SK-N-SH treated with all-trans-retinoic acid at 6 μM for 48 hours (cell line): ENCODE results near the gene DDHD1.

Source experiments
- ATAC-seq: fragments of 200-7000 bp; cut with Tn5 transposase; 3 replicates; pipeline ENCODE4 v1.9.1; 2020; ENCODE audit warnings: mild to moderate bottlenecking, moderate library complexity
- ARNTL ChIP-seq: fragments of 450-650 bp; formaldehyde crosslinking; IDR thresholded peaks from 2 replicates; pipeline ENCODE4 v1.5.0; 2020; ENCODE audit warnings: low read depth, mild to moderate bottlenecking, moderate library complexity, borderline replicate concordance
- BACH2 ChIP-seq: fragments of 250-450 bp; sonication (Bioruptor Pico); IDR thresholded peaks from 2 replicates; pipeline ENCODE4 v1.9.0; 2021; ENCODE audit warnings: mild to moderate bottlenecking, borderline replicate concordance
- CREB5 ChIP-seq: fragments of 250-450 bp; sonication (Bioruptor Pico); IDR thresholded peaks from 2 replicates; pipeline ENCODE4 v1.5.1; 2020; ENCODE audit warnings: low read depth, mild to moderate bottlenecking, moderate library complexity
- CSDC2 ChIP-seq: fragments of 250-450 bp; sonication (Bioruptor Pico); IDR thresholded peaks from 2 replicates; pipeline ENCODE4 v1.5.0; 2020; ENCODE audit warnings: mild to moderate bottlenecking, moderate library complexity
- CSRNP3 ChIP-seq: fragments of 250-450 bp; sonication (Bioruptor Pico); IDR thresholded peaks from 2 replicates; pipeline ENCODE4 v1.5.1; 2021; ENCODE audit warnings: mild to moderate bottlenecking, moderate library complexity
- ESRRG ChIP-seq: fragments of 250-450 bp; sonication (Bioruptor Pico); IDR thresholded peaks from 2 replicates; pipeline ENCODE4 v1.6.1; 2021; ENCODE audit warnings: mild to moderate bottlenecking
- GLIS3 ChIP-seq: fragments of 250-450 bp; sonication (Bioruptor Pico); IDR thresholded peaks from 2 replicates; pipeline ENCODE4 v1.5.0; 2020; ENCODE audit warnings: mild to moderate bottlenecking, moderate library complexity
- ISL1 ChIP-seq: fragments of 250-450 bp; sonication (Bioruptor Pico); IDR thresholded peaks from 2 replicates; pipeline ENCODE4 v2.1.2; 2022; ENCODE audit warnings: mild to moderate bottlenecking, moderate library complexity
- PATZ1 ChIP-seq: fragments of 250-450 bp; sonication (Bioruptor Pico); IDR thresholded peaks from 2 replicates; pipeline ENCODE4 v1.8.0; 2020; ENCODE audit warnings: mild to moderate bottlenecking, moderate library complexity, borderline replicate concordance
- POU6F1 ChIP-seq: fragments of 250-450 bp; sonication (Bioruptor Pico); IDR thresholded peaks from 2 replicates; pipeline ENCODE4 v1.8.0; 2021; ENCODE audit warnings: low read depth, mild to moderate bottlenecking, moderate library complexity, borderline replicate concordance
- PPARA ChIP-seq: fragments of 250-450 bp; sonication (Bioruptor Pico); IDR thresholded peaks from 2 replicates; pipeline ENCODE4 v1.5.0; 2020; ENCODE audit warnings: mild to moderate bottlenecking, borderline replicate concordance
- RARB ChIP-seq: fragments of 250-450 bp; sonication (Bioruptor Pico); IDR thresholded peaks from 2 replicates; pipeline ENCODE4 v1.8.0; 2021; ENCODE audit warnings: mild to moderate bottlenecking, moderate library complexity
- SNAI2 ChIP-seq: fragments of 250-450 bp; sonication (Bioruptor Pico); IDR thresholded peaks from 2 replicates; pipeline ENCODE4 v1.5.0; 2020; ENCODE audit warnings: mild to moderate bottlenecking, moderate library complexity
- TCF4 ChIP-seq: fragments of 250-450 bp; sonication (Bioruptor Pico); IDR thresholded peaks from 2 replicates; pipeline ENCODE4 v1.8.0; 2021; ENCODE audit warnings: mild to moderate bottlenecking, moderate library complexity, borderline replicate concordance
- TOX ChIP-seq: fragments of 250-450 bp; sonication (Bioruptor Pico); IDR thresholded peaks from 2 replicates; pipeline ENCODE4 v1.8.0; 2021; ENCODE audit warnings: mild to moderate bottlenecking, moderate library complexity, borderline replicate concordance
- ZC3H10 ChIP-seq: fragments of 250-450 bp; sonication (Bioruptor Pico); IDR thresholded peaks from 2 replicates; pipeline ENCODE4 v1.5.1; 2021; ENCODE audit warnings: mild to moderate bottlenecking, moderate library complexity
- ZFP30 ChIP-seq: fragments of 450-650 bp; formaldehyde crosslinking; IDR thresholded peaks from 2 replicates; pipeline ENCODE4 v1.5.0; 2022; ENCODE audit warnings: mild to moderate bottlenecking, moderate library complexity
- ZNF70 ChIP-seq: fragments of 450-650 bp; formaldehyde crosslinking; IDR thresholded peaks from 2 replicates; pipeline ENCODE4 v1.5.0; 2020; ENCODE audit warnings: mild to moderate bottlenecking, moderate library complexity
- ZNF8 ChIP-seq: fragments of 450-650 bp; formaldehyde crosslinking; IDR thresholded peaks from 2 replicates; pipeline ENCODE4 v1.5.0; 2020; ENCODE audit warnings: mild to moderate bottlenecking, moderate library complexity

DDHD1 gene

GRCh38 chr14:53010193-53011040, 142.7 kb downstream of the DDHD1 start:
- TF ChIP-seq CSRNP3 (CRISPR knock-in tag) (no peak), SNAI2 (CRISPR knock-in tag) (no peak), ARNTL (CRISPR knock-in tag) (no peak), CSDC2 (CRISPR knock-in tag) (no peak), BACH2 (CRISPR knock-in tag) (no peak), TOX (CRISPR knock-in tag) (no peak)
- TF ChIP-seq, all 23 proteins: peak for 0
- ATAC-seq: peak; percentile 23; the same call in 1 of the 3 replicates

GRCh38 chr14:53006931-53007562, 146.1 kb downstream of the DDHD1 start:
- ATAC-seq: no peak
- no peak for TF ChIP-seq PPARA (CRISPR knock-in tag)
- no peak for TF ChIP-seq CREB5 (CRISPR knock-in tag)

- no peak for ATAC-seq
- TF ChIP-seq ZFP30 (CRISPR knock-in tag) (no peak), TCF4 (CRISPR knock-in tag) (no peak), CREB5 (CRISPR knock-in tag) (no peak), ZC3H10 (CRISPR knock-in tag) (no peak), ZNF8 (CRISPR knock-in tag) (no peak), ARNTL (CRISPR knock-in tag) (no peak), PATZ1 (CRISPR knock-in tag) (no peak), RARB (CRISPR knock-in tag) (no peak)
Measured at GRCh38 chr14:53004976-53005375, 148.1 kb downstream of the DDHD1 start.

- no peak for ATAC-seq
- TF ChIP-seq ARNTL (CRISPR knock-in tag): no peak
- no peak for TF ChIP-seq GLIS3 (CRISPR knock-in tag)
- TF ChIP-seq ZC3H10 (CRISPR knock-in tag): no peak
- no peak for TF ChIP-seq TOX (CRISPR knock-in tag)
- no peak for TF ChIP-seq ZNF70
- no peak for TF ChIP-seq ISL1 (CRISPR knock-in tag)
- no peak for TF ChIP-seq ZNF8 (CRISPR knock-in tag)
- TF ChIP-seq TCF4 (CRISPR knock-in tag): no peak
- no peak for TF ChIP-seq BACH2 (CRISPR knock-in tag)
- no peak for TF ChIP-seq SNAI2 (CRISPR knock-in tag)
- no peak for TF ChIP-seq RARB (CRISPR knock-in tag)
- no peak for TF ChIP-seq CSDC2 (CRISPR knock-in tag)
- TF ChIP-seq ZFP30 (CRISPR knock-in tag): no peak
- TF ChIP-seq POU6F1 (CRISPR knock-in tag): no peak
- TF ChIP-seq PPARA (CRISPR knock-in tag): no peak
- no peak for TF ChIP-seq CREB5 (CRISPR knock-in tag)
- no peak for TF ChIP-seq ESRRG (CRISPR knock-in tag)
- TF ChIP-seq PATZ1 (CRISPR knock-in tag): no peak
- TF ChIP-seq CSRNP3 (CRISPR knock-in tag): no peak
Measured at GRCh38 chr14:53003776-53004175, 149.3 kb downstream of the DDHD1 start.
